GM11168 (cell line): ENCODE data around the gene RNF130.

Experiments used
- in situ Hi-C: fragments of 300-500 bp; cut with MboI; formaldehyde crosslinking; loops from one replicate; pipeline ENCODE4 v1.12.0; 2022; ENCODE audit warnings: low sequenced_read_pairs; ENCODE audit not compliant: unreplicated experiment

Gene RNF130

GRCh38 chr5:179905161-179905560 is 166.4 kb downstream of the RNF130 start:
- in situ Hi-C loops, result loop anchor here (10.0 kb wide), 1 partner anchor 110 kb away; the partner anchor contains the start of gene LTC4S
